Fibroblast of skin of back (primary cell): ENCODE measurements around the gene SLFN12L.
A peak's percentile ranks its signal among the peaks of the same experiment; 100 is the strongest.
"Not testable (repeated sequence)": the region's sequence is repeated elsewhere in the genome, so short reads cannot be mapped to it uniquely, and the experiment has no call there.

ENCODE experiments used
- DNase-seq: peaks from one replicate; pipeline ENCODE4 v3.0.0-alpha.2; 2013

SLFN12L gene

GRCh38 chr17:35541434-35541833, 4.0 kb upstream of the SLFN12L start:
- no peak for DNase-seq

GRCh38 chr17:35540589-35541404, 3.3 kb upstream of the SLFN12L start:
- peak; percentile 37 for DNase-seq

GRCh38 chr17:35539659-35540026, 2.2 kb upstream of the SLFN12L start:
- DNase-seq = no peak

GRCh38 chr17:35536664-35537171, 760 bp downstream of the SLFN12L start:
- DNase-seq = no peak

GRCh38 chr17:35535406-35535805, 2.1 kb downstream of the SLFN12L start:
- not testable (repeated sequence) for DNase-seq

- no peak for DNase-seq
Measured at GRCh38 chr17:35534576-35535093, 2.8 kb downstream of the SLFN12L start.

- no peak for DNase-seq
Measured at GRCh38 chr17:35531160-35531559, 6.3 kb downstream of the SLFN12L start.

- DNase-seq = no peak
Measured at GRCh38 chr17:35529866-35530265, 7.6 kb downstream of the SLFN12L start.

GRCh38 chr17:35529326-35529725, 8.2 kb downstream of the SLFN12L start:
- DNase-seq = not testable (repeated sequence)

GRCh38 chr17:35523296-35523695, 14.2 kb downstream of the SLFN12L start:
- DNase-seq = no peak

- not testable (repeated sequence) for DNase-seq
Measured at GRCh38 chr17:35521654-35522256, 15.7 kb downstream of the SLFN12L start.

- DNase-seq = no peak
Measured at GRCh38 chr17:35521150-35521549, 16.3 kb downstream of the SLFN12L start.

GRCh38 chr17:35519906-35520442, 17.5 kb downstream of the SLFN12L start:
- no peak for DNase-seq

GRCh38 chr17:35519439-35519838, 18.0 kb downstream of the SLFN12L start:
- DNase-seq = no peak

- DNase-seq = not testable (repeated sequence)
Measured at GRCh38 chr17:35518431-35518830, 19.0 kb downstream of the SLFN12L start.

- DNase-seq = no peak
Measured at GRCh38 chr17:35515027-35515426, 22.5 kb downstream of the SLFN12L start.

GRCh38 chr17:35514564-35514963, 22.9 kb downstream of the SLFN12L start:
- no peak for DNase-seq

- DNase-seq = no peak
Measured at GRCh38 chr17:35510052-35510451, 27.4 kb downstream of the SLFN12L start.

- not testable (repeated sequence) for DNase-seq
Measured at GRCh38 chr17:35507714-35508113, 29.8 kb downstream of the SLFN12L start.

- DNase-seq = no peak
Measured at GRCh38 chr17:35499548-35499947, 37.9 kb downstream of the SLFN12L start.

GRCh38 chr17:35498448-35499178, 38.9 kb downstream of the SLFN12L start:
- DNase-seq = no peak

- no peak for DNase-seq
Measured at GRCh38 chr17:35496451-35497290, 40.8 kb downstream of the SLFN12L start.
